Fibroblast of lung (primary cell): ENCODE measurements around the gene CCDC201.

ENCODE experiments used
- CTCF ChIP-seq, 2 donors: IDR thresholded peaks in 1 of 2; conservative IDR thresholded peaks in 1 of 2; 1 replicate in 1 of 2; 2 replicates in 1 of 2; pipeline ENCODE4 v1.5.1; 2011 to 2012; ENCODE audit warnings: low read length in 2 of 2, control low read depth in 1 of 2, inconsistent platforms in 1 of 2, low read depth in 1 of 2, mild to moderate bottlenecking in 1 of 2
- EZH2 ChIP-seq: IDR thresholded peaks from 2 replicates; pipeline ENCODE4 v1.5.1; 2012; ENCODE audit warnings: low read length, control low read depth, mild to moderate bottlenecking; ENCODE audit errors: missing control alignments

- TF ChIP-seq CTCF (conservative IDR thresholded peaks at IDR 0.05 in 1 of 2, IDR thresholded peaks at IDR 0.05 in 1 of 2; ENCODE audit: low read depth in 1 of 2, low read length in 2 of 2), result peak in 1 of 2 donors; percentile 5
- TF ChIP-seq EZH2, result no peak
Observed at GRCh38 chr7:45863715-45864114, 9.2 kb downstream of the CCDC201 start.
